Stimulated activated CD4-positive, alpha-beta T cell treated with anti-CD3 and anti-CD28 coated beads, Interleukin-2, amount 100 ng/mL, for 48 hours (primary cell): ENCODE results near the gene TTI1.

Experiments
- DNase-seq, 2 donors: peaks; one replicate each; pipeline ENCODE4 v3.0.0-alpha.2; 2020

The TTI1 gene

DNA sequence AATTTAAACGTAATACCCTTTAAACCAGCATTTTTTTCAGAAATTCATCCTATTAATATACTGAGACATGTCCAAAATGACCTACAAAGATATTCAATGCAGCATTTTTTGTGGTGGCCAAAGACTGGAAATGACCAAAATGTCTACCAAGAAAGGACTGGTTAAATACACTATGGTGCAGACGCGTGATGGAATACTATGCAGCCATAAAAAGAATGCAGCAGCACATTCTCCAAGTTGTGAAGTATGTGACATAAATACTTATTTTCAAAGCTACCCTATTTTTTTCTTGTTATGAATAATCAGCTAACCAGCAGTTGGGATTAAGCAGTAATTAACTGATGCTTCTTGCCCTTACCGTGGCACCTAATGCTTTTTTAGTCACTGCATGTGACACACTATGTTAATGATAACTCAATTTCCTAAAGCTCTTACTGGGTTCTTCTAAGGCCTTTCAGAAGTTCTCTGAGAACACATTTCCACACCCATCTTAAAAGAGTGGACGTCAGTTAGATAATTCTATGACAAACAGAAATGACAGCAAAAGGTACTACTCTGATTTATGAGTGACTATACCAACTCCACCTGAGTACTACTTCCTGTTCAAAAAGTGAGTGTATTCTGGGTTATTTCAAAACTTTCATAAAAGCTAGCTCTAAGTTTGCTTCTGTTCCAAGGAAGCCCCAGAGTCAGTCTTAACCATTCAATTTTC is 24.9 kb downstream of the TTI1 start:
- no peak for DNase-seq

DNA sequence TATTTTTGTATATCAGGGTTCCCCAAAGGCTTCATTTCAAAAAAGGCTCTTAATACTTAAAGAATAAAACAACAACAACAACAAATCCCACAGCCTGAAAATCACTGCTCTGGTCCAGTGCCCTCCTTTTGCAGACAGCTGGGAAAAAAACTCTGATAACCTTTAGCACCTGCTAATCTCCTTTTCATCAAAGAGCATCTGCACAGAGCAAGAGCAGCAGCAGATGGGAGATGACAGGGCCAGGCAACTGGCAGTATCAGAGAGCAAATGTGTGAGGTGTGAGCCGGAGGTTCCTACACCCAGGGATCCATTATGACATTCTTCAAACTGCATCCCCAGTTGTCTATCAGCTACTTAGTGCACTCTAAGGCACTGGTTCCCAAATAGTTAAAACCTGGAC is 25.7 kb downstream of the TTI1 start:
- no peak for DNase-seq

DNA sequence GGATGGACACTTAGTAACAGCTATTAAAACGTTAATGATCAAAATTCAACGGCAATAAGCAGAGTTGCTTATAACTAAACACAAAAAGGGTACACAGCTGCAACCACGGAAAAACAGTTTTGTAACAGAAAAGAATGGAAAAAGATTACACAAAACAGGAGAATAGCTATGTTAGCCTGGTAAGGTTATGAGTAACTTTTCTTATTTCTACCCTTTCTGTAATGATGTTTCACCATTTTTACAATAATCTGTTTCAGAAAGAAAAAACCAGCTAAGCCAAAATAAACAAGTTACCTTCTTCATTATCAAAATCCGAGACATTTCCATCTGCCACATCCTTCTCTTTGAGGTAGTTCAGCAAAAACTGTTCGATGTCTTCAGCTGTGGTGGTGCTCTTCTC is 27.4 kb downstream of the TTI1 start:
- no peak for DNase-seq

DNA sequence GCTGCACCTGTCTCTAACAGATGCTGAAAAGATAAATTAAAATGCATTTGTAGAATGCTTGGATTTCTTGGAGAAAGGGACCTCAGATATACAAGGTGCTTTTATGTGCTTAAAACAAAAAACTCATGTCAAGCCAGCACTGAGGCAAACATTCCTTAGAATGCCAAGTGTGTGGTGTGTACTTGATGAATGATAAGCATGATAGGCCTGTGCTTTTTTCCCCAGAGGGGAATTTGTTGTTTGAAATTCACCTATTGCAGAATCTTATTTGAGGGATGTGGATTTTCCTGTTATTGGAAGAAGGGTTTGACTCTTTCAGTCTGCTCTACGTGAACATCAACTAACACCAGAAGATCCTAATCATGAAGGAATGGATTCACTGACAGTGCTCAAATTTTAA is 28.8 kb downstream of the TTI1 start:
- DNase-seq: no peak

DNA sequence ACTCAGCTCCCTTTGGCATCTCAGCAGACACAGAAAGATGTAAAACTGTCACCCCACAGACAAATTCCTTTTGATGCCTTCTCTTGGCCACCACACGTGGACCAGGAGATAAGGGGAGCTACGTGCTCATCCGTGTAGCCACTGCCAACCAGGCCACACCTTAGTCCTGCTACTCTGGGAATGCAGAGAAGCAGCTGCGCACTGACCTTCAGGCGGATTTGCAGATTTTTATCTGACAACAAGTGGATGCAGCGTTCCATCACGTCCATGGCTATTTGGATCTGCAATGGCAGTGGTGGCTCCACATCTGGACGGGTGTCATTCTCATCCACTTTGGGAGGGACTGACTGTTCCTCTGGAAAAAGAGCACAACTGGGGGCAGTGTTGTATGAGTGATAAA is 30.8 kb downstream of the TTI1 start:
- no peak for DNase-seq

DNA sequence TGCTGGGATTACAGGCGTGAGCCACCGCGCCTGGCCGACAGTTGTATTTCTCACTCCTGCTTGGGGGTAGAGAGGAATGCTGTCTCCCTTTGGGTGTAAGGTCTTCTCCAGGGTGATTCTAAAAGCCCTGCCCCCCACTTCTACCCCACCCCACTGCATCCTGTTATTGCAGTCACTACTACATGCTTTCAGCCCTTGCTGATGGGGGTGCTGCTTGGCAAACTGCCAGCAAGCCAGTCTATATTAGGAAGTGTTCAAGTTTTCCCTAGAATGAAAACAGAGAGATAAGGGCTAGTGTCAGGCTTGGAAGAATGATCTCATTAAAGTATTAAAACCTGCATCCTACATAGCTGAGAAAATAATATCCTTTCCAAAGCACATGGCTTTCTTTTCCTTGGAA is 31.3 kb downstream of the TTI1 start:
- no peak for DNase-seq

DNA sequence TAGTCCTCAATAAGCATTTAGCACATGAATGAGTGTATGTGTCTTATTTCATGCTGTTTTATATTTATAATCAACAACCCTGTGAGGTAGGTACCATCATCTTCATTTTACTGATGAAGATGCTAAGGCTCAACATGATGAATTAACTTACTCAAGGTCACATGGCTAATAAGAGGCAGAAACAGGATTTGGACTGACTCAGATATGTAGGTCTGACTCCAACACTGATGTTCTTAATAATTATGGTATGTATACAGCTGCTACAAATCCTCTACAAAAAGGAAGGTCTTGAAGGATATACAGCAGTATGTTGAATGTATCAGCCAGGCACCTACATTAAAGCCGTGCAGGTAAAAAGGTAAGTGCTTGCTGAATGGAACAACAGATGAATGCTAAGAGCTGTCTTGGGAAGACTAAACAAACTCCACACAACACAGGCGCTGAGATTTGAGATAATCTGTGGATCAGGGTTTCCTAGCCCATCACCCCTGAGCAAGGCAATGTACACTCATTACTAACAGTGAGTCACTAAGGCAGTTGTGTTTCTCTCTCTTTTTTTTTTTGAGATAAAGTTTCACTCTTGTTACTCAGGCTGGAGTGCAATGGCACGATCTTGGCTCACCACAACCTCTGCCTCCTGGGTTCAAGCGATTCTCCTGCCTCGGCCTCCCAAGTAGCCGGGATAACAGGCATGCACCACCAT is 31.9 kb downstream of the TTI1 start:
- no peak for DNase-seq

DNA sequence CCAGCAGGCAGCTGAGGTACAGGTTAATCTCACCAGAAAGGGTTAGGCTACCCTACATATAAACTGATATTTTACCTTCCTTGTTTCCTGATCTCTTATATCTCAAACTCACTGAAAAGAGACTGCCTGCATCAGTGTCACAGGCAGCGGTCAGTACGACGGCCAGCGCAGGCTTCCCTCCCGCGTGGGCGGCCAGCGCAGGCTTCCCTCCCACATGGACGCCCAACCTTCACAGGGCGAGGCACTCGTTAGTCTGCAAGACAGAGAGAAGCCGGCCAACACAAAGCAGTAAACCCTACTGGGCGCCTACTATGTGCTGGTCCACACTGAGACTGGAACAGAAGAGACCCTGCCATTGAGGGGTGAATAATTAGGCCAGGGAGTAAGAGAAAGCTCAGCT is 33.0 kb downstream of the TTI1 start:
- DNase-seq: no peak

DNA sequence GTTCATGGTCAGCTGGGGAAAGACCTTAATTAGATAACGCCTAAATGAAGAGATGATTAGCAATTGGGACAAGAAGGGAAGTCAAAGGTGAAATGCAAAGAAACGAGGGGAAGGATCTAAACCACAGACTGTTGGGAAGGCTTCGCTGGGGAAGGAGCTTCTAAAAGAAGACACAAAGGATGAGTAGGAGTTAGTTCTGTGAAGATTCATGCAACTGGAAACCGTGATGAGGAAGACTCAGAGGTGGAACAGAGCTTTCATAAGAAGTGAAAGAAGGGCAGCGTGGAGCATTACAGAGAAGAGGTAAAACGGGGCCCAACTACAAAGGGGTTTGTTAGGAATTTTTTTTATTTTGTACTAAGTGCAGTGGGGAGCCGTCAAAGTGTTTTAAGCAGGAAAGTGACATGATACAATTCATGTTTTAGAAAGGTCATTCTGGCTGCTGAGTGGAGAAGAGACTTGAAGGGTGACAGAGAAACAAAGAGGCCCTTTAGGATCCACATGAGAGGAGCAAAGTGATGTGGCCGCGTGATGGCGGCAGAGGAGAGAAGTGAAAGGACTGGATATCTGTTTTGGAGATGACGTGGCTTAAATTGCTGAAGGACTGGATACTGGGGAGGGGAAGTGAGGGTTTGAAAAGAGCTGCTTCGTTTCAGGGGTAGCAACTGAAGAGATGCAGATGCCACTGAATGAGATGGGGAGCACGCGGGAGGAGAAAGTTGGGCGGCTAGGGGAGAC is 33.6 kb downstream of the TTI1 start:
- no peak for DNase-seq

DNA sequence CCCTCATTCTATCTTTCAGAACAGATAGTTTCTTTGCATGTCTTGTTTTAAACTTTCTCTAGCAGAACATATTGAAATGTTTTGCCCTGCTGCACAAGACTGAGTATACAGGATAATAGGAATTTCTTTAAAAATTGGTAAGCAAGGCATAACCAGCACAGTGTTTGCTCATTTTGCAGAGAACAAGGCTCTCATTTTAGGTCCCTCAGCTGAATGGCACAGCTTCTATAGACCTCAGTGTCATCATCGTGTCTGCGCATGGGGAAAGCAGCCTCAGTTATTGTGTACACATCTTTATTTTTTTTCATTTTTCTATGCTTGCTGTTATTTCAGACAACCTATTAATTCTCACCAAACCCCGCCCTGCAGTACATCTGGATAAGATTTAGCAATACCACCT is 35.7 kb downstream of the TTI1 start:
- no peak for DNase-seq

DNA sequence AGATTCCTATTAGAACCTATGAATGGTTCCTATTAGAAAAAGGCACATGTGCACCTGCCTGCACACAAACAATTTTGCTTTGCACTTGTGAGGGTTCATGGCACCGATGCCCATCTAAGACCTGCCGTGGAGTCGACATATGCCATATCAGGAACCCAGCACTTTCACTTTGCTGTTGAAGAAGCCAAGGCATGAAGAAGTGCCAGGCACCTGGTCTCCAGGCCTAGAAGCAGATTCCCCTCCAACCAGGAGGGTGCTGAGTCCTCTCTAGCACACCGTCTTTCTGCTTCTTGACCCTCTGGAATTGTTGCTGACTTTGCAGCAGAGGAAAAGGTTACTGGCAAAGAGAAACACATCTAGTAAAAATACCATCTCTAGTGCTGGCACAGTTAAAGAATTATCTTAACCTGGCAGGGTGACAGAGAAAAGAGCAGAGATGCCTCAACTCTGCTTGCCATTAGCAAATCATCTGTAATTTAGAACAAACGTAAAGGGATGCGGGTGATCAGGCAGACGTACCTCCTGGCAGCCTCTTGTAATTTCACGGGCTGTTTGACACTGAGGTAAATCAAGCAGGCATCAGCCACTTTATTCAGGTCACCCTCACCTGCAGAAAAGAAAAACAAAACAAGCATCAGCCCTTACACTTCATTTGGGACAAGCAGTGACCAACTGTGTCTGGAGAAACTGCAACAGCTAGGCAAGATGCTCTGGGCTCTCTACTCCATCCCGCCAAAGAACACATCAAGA is 37.2 kb downstream of the TTI1 start:
- no peak for DNase-seq

DNA sequence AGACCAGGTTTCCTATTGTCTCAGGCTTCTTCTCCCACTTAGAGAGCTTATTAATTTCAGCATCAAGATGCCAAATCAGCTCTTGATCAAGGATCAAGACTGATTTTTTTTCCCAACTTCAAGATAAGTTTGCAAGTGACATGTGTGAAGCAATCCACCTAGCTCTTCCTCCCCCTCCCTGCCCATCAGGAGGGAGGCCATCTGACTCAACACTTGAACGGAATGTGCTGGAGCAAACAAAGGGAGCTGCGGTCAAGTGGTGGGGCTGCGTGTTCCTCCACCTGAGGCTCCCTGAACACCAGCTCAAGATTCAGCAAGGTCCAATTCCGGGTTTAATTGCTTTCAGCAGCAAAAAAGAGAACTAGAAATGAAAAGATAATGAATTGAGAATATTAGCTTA is 38.7 kb downstream of the TTI1 start:
- DNase-seq: no peak

DNA sequence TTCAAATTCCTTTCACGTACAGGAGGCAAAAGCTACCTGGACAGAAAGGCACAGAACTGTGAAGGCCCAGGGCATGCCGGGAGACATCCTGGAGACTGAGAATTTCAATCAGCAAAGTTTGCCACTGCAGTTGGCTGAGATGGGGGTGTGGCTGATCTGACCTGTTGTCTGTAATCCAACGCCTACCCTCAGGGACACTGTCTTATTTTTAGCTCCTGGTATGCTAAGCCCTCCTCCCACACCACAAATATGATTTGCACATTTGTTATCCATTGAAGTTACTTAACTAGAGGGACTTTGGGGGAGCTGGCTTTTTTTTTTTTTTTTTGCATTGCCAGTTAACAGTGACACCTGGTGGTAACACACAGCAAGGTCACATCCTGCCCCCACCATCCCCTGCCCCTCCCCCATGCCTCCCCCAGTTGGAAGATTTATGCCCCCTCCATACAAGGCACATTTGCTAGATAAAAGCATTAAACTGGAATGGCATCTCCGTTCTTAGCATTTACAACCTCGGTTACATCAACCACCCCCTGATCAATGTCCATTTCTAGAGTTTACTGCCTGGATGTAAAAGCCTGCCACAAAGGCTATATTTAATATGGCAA is 40.4 kb downstream of the TTI1 start:
- peak in 1 of 2 donors; percentile 11 for DNase-seq

DNA sequence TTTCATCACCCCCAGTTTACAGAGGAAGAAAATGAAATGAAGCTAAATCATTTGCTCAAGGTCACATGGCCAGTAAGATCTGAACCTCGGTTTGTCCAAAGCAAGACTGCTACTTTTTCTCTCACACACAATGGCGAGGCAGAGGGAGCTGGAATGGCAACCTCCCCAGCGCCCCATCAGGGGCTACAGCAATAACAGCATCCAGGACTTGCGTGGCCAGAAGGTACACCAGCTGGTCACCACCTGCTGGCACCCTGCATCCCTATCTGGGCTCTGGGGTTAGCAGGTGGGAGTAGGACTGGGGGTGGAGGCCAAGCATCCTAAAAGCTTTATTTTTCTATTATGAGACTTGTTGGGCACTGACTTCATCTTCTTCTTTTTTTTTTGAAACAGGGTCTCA is 41.3 kb downstream of the TTI1 start:
- no peak for DNase-seq

DNA sequence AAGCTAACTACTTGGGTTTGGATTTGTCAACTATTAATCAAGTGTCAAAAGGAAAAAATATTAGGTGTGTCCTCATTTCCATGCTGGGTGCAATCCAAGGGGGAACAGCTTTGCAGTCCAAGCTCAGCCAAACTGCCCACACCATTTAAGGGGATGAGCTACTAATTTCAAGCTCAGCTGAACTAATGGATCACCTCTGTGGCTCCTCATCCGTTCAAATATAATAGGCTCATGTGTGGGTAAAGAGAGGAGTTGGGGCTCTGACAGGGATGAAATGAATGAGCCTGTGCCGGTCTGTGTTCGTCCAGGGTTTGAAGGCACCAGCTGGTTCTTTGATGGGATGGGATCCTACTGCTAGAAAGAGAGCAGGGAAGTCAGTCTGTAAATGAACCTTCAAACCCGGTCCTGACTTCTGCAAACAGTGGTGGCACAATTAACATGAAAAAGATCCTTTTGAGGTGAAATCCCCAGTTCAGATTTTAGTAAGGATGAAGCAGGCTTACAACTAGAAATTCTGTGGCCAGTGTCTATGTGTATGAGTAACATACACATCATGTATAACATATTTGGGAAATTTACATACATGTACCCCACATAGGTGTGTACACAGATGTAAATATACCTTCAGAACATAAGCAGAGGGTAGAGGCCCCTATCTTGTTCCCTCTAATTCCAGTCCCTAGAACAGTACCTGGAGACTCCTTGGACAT is 41.9 kb downstream of the TTI1 start:
- DNase-seq: no peak

DNA sequence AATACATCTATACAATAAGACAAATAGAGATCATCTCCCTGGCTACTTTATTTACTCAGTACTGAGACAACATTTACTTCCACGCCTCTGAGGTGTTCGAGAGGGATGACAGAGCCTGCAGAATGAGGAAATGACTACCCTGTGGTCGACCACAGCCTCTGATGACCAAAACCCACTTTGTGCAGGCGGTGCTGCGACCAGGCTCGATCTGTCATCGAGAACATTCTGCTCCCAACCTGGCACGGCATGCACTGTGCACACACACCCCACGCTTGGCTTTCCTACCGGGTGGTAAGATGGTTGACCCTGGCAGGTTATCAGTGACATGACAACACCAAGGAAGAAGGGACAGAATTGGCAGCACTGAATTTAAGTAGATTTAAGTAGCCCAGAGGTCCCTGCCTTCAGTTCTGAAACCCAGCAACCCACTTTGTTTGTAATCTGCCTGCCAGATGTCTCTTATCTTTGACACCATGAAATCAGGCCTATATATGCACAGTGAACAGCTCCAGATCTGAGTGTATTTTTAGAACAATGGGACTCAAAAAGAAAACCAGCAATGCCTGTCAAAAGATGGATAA is 42.6 kb downstream of the TTI1 start:
- DNase-seq: peak; percentile 43 to 48

DNA sequence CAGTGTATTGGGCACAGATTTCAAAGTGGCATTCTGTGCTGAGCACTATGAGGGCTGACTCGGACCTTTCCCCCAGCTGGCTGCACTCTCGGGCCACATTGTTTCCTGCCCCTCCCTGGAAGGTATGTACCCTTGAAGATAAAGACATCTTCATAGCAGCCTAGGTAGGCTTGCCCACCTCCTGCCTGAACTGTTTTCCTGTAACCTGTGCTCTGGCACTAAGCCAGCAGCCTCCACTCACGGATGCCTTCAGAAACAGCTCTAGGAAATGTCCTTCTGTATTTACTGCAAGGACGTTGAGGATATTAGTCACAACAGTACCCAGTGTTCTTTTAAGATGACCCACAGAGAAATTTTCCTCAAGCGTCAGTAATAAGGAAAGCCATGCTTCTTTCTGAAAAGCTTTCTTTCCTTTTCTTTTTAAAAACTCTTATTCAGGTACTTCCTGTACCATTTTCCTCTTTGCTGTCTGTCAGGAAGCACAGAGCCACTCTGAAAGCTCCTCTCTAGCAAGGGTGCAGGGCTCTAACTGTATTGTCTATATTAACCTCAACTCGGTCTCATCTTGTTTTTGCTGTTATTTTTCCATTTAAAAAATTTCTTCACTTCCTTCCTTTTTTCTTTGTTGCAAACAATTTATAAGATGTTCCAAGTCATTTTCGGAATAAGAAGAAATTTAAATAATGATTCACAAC is 43.5 kb downstream of the TTI1 start:
- no peak for DNase-seq

DNA sequence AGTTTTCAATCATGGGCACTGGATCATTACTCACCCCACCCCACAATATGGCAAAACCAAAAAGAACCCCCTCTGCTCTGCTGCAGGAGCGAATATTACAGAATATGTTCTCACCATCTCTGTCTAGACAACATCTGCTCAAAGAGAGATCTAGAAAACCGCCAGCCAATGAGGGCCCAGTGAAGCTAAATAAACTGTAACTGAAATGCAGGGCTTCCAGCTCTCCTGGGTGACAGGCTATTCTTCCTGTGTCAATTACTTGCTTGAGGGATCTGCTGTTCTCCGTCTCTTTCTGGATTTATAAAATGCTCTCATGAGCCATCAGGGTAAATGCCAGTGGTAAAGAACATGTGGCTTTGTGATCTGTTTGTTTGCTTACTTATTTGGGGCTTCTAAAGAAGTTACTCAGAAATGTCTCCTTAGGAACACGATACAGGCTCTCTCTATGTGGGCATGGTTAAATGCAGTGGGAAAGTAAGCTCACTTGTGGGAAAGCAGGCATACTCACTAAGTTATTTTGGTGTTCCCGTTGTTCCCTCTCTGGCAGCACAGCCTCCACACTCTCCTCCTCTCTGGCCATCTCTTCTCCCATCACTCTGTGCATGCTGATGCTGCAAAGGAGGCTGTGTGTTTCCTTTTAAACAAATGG is 44.8 kb downstream of the TTI1 start:
- no peak for DNase-seq

DNA sequence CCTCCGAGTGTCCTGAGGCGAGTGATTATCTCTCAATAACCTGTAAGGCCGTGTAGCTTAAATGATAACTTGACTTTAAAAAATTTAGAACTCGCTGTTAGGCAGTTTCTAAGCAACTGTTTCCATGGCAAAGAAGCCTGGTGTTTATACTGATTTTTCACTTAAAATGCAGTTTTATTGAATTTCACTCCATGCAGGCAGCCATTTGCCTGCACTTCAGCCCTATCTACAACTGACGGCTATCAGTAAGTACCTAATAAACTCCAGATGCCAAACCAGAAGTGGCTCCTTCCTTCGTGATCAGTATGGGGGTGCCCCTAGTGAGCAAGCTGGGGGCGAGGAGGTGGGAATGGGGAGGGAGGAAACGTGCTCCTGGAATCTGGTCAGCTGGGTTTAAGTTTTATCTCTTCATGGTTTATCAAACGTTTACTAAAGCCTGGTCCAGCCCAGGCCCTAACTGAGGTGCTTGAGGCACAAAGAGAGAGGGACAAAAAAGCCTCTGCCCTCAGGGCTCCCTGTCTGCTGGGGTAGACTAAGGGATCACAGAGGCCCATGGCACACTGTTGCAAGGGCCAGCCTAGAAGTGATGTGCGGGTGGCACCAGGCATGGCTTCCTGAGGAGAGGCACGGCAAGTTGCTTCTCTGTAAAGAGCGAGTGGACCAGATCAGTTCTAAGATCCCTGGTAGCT is 45.5 kb downstream of the TTI1 start:
- DNase-seq: no peak
